HG03575 (cell line): Measurements from ENCODE around the gene GPC5.

Experiments
- ATAC-seq: cut with Tn5 transposase; IDR thresholded peaks from one replicate; pipeline ENCODE4 v1.9.1; 2021; ENCODE audit not compliant: unreplicated experiment, insufficient number of reproducible peaks, low FRiP score; ENCODE audit errors: extremely low read depth

The GPC5 gene

GRCh38 chr13:91622778-91623550 lies 224.5 kb downstream of the GPC5 start:
- no peak for ATAC-seq

- ATAC-seq = no peak
Measured at GRCh38 chr13:91627952-91628739, 229.7 kb downstream of the GPC5 start.

- ATAC-seq = no peak
Measured at GRCh38 chr13:91630946-91631345, 232.5 kb downstream of the GPC5 start.

- no peak for ATAC-seq
Measured at GRCh38 chr13:91632086-91632485, 233.7 kb downstream of the GPC5 start.

GRCh38 chr13:91639330-91639729 lies 240.9 kb downstream of the GPC5 start:
- ATAC-seq = no peak

- no peak for ATAC-seq
Measured at GRCh38 chr13:91643394-91643793, 245.0 kb downstream of the GPC5 start.

GRCh38 chr13:91644806-91645205 lies 246.4 kb downstream of the GPC5 start:
- ATAC-seq = no peak

- ATAC-seq = no peak
Measured at GRCh38 chr13:91647361-91647990, 249.1 kb downstream of the GPC5 start.

- ATAC-seq = no peak
Measured at GRCh38 chr13:91648012-91648411, 249.6 kb downstream of the GPC5 start.

GRCh38 chr13:91649456-91649855 lies 251.0 kb downstream of the GPC5 start:
- ATAC-seq = no peak

- ATAC-seq = no peak
Measured at GRCh38 chr13:91652404-91653301, 254.2 kb downstream of the GPC5 start.

- no peak for ATAC-seq
Measured at GRCh38 chr13:91655731-91656130, 257.3 kb downstream of the GPC5 start.

- no peak for ATAC-seq
Measured at GRCh38 chr13:91657283-91657682, 258.9 kb downstream of the GPC5 start.

- ATAC-seq = no peak
Measured at GRCh38 chr13:91659256-91660075, 261.0 kb downstream of the GPC5 start.

- ATAC-seq = no peak
Measured at GRCh38 chr13:91660076-91660415, 261.6 kb downstream of the GPC5 start.

- no peak for ATAC-seq
Measured at GRCh38 chr13:91661692-91662490, 263.5 kb downstream of the GPC5 start.

- ATAC-seq = no peak
Measured at GRCh38 chr13:91664039-91664438, 265.6 kb downstream of the GPC5 start.

- no peak for ATAC-seq
Measured at GRCh38 chr13:91667486-91667885, 269.1 kb downstream of the GPC5 start.
